Nephron (organoid): ENCODE measurements around the gene DPP7.

Experiments
- H3K27ac Mint-ChIP-seq, 3 experiments: 2 replicates each; pipeline ENCODE4 v1.8.0; 2020; ENCODE audit warnings: mixed read lengths in 3 of 3, mild to moderate bottlenecking in 2 of 3, moderate library complexity in 1 of 3
- H3K27me3 Mint-ChIP-seq: 2 replicates; pipeline ENCODE4 v1.8.0; 2021; ENCODE audit warnings: low read depth, mild to moderate bottlenecking, moderate library complexity, mixed read lengths
- H3K36me3 Mint-ChIP-seq: 2 replicates; pipeline ENCODE4 v1.8.0; 2020; ENCODE audit warnings: low read depth, mixed read lengths
- H3K4me1 Mint-ChIP-seq: 2 replicates; pipeline ENCODE4 v1.8.0; 2020; ENCODE audit warnings: mixed read lengths
- H3K4me3 Mint-ChIP-seq, 3 experiments: 2 replicates each; pipeline ENCODE4 v1.8.0; 2020; ENCODE audit warnings: mild to moderate bottlenecking in 3 of 3, mixed read lengths in 3 of 3, moderate library complexity in 2 of 3
- H3K9me3 Mint-ChIP-seq: 2 replicates; pipeline ENCODE4 v1.8.0; 2020; ENCODE audit warnings: mixed read lengths
- CTCF ChIP-seq, 3 experiments: fragments of 200-600 bp; sonication (generic); IDR thresholded peaks; one replicate each; pipeline ENCODE4 v1.5.0; 2021; ENCODE audit warnings: antibody characterized with exemption in 3 of 3; ENCODE audit not compliant: unreplicated experiment in 3 of 3

DPP7 gene

GRCh38 chr9:137067860-137068538 lies 46.5 kb downstream of the DPP7 start:
- H3K27me3 Mint-ChIP-seq = peaks cover 22% of the 10 kb centered on the region
- peak overlapping the region; percentile 56 to 68 (median 61) for H3K4me3 Mint-ChIP-seq
- H3K9me3 Mint-ChIP-seq = no peaks in the 10 kb centered on the region
- H3K36me3 Mint-ChIP-seq = no peaks in the 10 kb centered on the region
- peak; percentile 69 to 72 (median 72) for TF ChIP-seq CTCF (IDR thresholded peaks at IDR 0.05; ENCODE audit: unreplicated experiment in 3 of 3)
- H3K4me1 Mint-ChIP-seq = peaks cover 7% of the 10 kb centered on the region
- H3K27ac Mint-ChIP-seq = peak overlapping the region in 1 of 3 experiments; percentile 31

- Mint-ChIP-seq H3K27ac (no peak overlapping the region), H3K4me1 (peaks cover 6% of the 10 kb centered on the region)
- no peak for TF ChIP-seq CTCF (IDR thresholded peaks at IDR 0.05; ENCODE audit: unreplicated experiment in 3 of 3)
Measured at GRCh38 chr9:137066096-137066861, 48.3 kb downstream of the DPP7 start.

DNA sequence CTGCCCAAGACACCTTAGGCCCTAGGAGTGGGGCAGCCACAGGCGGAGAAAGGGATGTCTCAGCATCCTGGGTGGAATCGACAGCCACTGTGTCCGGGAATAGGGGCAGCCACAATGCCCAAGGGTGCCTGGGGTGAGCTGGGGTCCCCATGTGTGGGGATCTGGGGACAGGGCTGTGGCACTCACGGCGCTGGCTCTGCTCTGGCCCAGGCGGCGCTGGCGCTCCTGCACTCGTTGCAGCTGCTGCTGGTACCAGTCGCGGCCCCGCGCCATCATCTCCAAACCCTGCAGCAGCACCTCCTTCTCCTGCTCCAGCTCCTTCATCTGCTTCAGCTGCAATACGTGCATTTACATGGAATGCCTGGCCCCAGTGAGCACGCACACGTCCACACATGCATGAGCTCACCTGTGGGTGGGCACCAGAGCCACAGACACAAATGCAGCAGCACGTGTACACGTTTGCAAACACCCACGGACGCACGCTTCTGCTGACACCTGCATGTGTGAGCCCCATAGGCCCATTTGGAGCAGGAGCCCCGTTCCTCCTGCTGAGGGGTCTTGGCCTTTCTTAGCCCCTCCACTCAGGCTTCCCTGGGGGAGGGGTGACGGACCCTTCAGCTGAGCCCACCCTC lies 49.1 kb downstream of the DPP7 start:
- no peak for TF ChIP-seq CTCF (IDR thresholded peaks at IDR 0.05; ENCODE audit: unreplicated experiment in 3 of 3)
- Mint-ChIP-seq H3K9me3 (no peaks in the 10 kb centered on the region), H3K36me3 (no peaks in the 10 kb centered on the region), H3K27me3 (peaks cover 20% of the 10 kb centered on the region), H3K4me1 (no peaks in the 10 kb centered on the region), H3K27ac (no peak overlapping the region), H3K4me3 (no peak overlapping the region)

More at GRCh38 chr9:137066096-137066861, 48.3 kb downstream of the DPP7 start:
- Mint-ChIP-seq H3K36me3 (no peaks in the 10 kb centered on the region), H3K4me3 (no peak overlapping the region), H3K27me3 (peaks cover 20% of the 10 kb centered on the region), H3K9me3 (no peaks in the 10 kb centered on the region)

DNA sequence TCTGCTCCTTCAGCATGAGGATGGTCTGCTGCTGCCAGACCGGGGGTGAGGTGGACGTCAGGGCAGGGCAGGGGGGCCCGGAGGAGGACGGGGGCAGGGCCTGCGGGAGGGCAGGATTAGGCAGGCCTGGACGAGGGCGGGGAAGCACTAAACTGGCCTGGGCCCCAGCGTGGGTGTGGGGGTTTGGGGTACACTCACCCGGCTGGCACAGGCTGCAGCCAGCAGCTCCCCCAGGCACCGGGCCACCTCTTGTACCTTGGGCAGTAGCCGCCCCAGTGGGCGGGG lies 49.7 kb downstream of the DPP7 start:
- H3K27me3 Mint-ChIP-seq = peaks cover 20% of the 10 kb centered on the region

DNA sequence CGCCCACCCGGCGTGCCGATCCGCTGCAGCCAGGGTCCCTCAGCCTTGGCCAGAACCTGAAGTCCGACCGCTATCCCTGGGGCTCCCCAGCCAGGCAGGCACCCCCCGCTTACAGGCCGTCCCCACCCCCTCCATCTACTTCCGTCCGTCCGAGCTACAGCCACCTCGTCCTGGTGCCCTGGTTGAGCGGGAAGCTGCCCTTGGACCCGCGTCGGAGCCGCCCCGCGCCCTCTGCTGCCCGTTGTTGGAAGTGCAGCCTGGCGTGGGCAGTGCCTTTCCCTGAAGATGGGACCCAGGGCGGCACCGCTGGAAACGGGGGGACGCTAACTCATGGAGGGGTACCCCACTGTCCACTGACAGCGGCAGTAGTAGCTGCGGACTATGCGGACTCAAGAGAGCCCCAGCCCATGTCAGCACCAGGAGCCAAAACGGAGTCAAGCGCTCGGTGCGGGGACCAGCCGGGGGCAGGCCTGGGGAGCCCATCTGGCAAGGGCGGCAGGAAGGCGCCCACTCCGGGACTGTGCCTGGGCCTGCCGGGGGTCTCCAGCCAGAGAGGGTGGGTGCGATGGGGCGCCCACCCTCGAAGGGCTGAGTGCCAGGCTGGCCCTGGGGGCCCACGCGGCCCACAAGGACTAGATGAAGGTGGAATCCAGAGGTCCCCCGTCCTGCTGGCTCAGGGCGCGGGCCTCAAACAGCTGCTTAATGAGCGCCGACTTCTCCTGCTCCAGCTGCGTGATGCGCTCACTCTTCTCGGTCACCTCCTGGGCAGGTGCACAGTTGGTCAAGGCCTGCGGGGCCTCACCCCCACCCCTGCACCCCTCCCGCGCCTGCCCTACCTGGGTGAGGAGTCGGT lies 50.3 kb downstream of the DPP7 start:
- Mint-ChIP-seq H3K4me3 (no peak overlapping the region), H3K9me3 (no peaks in the 10 kb centered on the region), H3K27ac (no peak overlapping the region), H3K36me3 (no peaks in the 10 kb centered on the region), H3K27me3 (peaks cover 20% of the 10 kb centered on the region), H3K4me1 (no peaks in the 10 kb centered on the region)
- peak; percentile 93 to 96 (median 94) for TF ChIP-seq CTCF (IDR thresholded peaks at IDR 0.05; ENCODE audit: unreplicated experiment in 3 of 3)

More for the DNA sequence above, 49.7 kb downstream of the DPP7 start:
- Mint-ChIP-seq H3K9me3 (no peaks in the 10 kb centered on the region), H3K36me3 (no peaks in the 10 kb centered on the region), H3K4me3 (no peak overlapping the region), H3K27ac (no peak overlapping the region), H3K4me1 (no peaks in the 10 kb centered on the region)
- TF ChIP-seq CTCF (IDR thresholded peaks at IDR 0.05; ENCODE audit: unreplicated experiment in 3 of 3) = no peak
